ENCODE measurements around the gene ADCY9.
A peak's percentile ranks its signal among the peaks of the same experiment; 100 is the strongest.
"Not testable (repeated sequence)": the region's sequence is repeated elsewhere in the genome, so short reads cannot be mapped to it uniquely, and the experiment has no call there.

ADCY9 gene

GRCh38 chr16:4116325-4117249 is at the start of gene ADCY9:
Gene ADCY9 (minus strand): TSS chr16:4116442. CDS start chr16:4115442, 1,000 bp downstream.
- peak; percentile 96 for DNase-seq (ENCODE audit: low read depth, low spot score)

- DNase-seq (ENCODE audit: low read depth, low spot score) = no peak
These were observed 44.6 kb upstream of the ADCY9 start for GRCh38 chr16:4160658-4161430.

- no peak for DNase-seq (ENCODE audit: low read depth, low spot score)
These were observed 43.5 kb upstream of the ADCY9 start for GRCh38 chr16:4159726-4160125.

GRCh38 chr16:4158143-4159093 is 42.2 kb upstream of the ADCY9 start:
- DNase-seq (ENCODE audit: low read depth, low spot score) = no peak

GRCh38 chr16:4157376-4157825 is 41.2 kb upstream of the ADCY9 start:
- no peak for DNase-seq (ENCODE audit: low read depth, low spot score)

GRCh38 chr16:4156503-4156902 is 40.3 kb upstream of the ADCY9 start:
- not testable (repeated sequence) for DNase-seq (ENCODE audit: low read depth, low spot score)

GRCh38 chr16:4153364-4153763 is 37.1 kb upstream of the ADCY9 start:
- not testable (repeated sequence) for DNase-seq (ENCODE audit: low read depth, low spot score)

- no peak for DNase-seq (ENCODE audit: low read depth, low spot score)
These were observed 36.0 kb upstream of the ADCY9 start for GRCh38 chr16:4152267-4152666.

- DNase-seq (ENCODE audit: low read depth, low spot score) = no peak
These were observed 31.0 kb upstream of the ADCY9 start for GRCh38 chr16:4147236-4147635.

- DNase-seq (ENCODE audit: low read depth, low spot score) = no peak
These were observed 26.0 kb upstream of the ADCY9 start for GRCh38 chr16:4142268-4142667.

- DNase-seq (ENCODE audit: low read depth, low spot score) = no peak
These were observed 25.4 kb upstream of the ADCY9 start for GRCh38 chr16:4141604-4142003.

- DNase-seq (ENCODE audit: low read depth, low spot score) = peak; percentile 81
These were observed 24.4 kb upstream of the ADCY9 start for GRCh38 chr16:4140652-4141051.

GRCh38 chr16:4139968-4140367 is 23.7 kb upstream of the ADCY9 start:
- DNase-seq (ENCODE audit: low read depth, low spot score) = no peak

GRCh38 chr16:4138713-4139112 is 22.5 kb upstream of the ADCY9 start:
- no peak for DNase-seq (ENCODE audit: low read depth, low spot score)

GRCh38 chr16:4137438-4137837 is 21.2 kb upstream of the ADCY9 start:
- DNase-seq (ENCODE audit: low read depth, low spot score) = no peak

GRCh38 chr16:4136229-4136813 is 20.1 kb upstream of the ADCY9 start:
- peak; percentile 16 for DNase-seq (ENCODE audit: low read depth, low spot score)

GRCh38 chr16:4135537-4135936 is 19.3 kb upstream of the ADCY9 start:
- no peak for DNase-seq (ENCODE audit: low read depth, low spot score)

GRCh38 chr16:4133897-4134372 is 17.7 kb upstream of the ADCY9 start:
- no peak for DNase-seq (ENCODE audit: low read depth, low spot score)

GRCh38 chr16:4131621-4132020 is 15.4 kb upstream of the ADCY9 start:
- DNase-seq (ENCODE audit: low read depth, low spot score) = no peak

GRCh38 chr16:4124535-4125294 is 8.5 kb upstream of the ADCY9 start:
- no peak for DNase-seq (ENCODE audit: low read depth, low spot score)

All from astrocyte of the hippocampus (primary cell).